ENCODE data around the gene SEC14L6.

GRCh38 chr22:30591588-30592359 is 45.2 kb upstream of the SEC14L6 start, which contains the start of gene PES1:
- TF ChIP-seq, protein P1, sequence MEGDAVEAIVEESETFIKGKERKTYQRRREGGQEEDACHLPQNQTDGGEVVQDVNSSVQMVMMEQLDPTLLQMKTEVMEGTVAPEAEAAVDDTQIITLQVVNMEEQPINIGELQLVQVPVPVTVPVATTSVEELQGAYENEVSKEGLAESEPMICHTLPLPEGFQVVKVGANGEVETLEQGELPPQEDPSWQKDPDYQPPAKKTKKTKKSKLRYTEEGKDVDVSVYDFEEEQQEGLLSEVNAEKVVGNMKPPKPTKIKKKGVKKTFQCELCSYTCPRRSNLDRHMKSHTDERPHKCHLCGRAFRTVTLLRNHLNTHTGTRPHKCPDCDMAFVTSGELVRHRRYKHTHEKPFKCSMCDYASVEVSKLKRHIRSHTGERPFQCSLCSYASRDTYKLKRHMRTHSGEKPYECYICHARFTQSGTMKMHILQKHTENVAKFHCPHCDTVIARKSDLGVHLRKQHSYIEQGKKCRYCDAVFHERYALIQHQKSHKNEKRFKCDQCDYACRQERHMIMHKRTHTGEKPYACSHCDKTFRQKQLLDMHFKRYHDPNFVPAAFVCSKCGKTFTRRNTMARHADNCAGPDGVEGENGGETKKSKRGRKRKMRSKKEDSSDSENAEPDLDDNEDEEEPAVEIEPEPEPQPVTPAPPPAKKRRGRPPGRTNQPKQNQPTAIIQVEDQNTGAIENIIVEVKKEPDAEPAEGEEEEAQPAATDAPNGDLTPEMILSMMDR (IDR thresholded peaks at IDR 0.05): no peak
- TF ChIP-seq POLR2AphosphoS5 (IDR thresholded peaks at IDR 0.05; ENCODE audit: low read depth, low read length) (peak; percentile 57; the same call in 1 of the 2 replicates), TCF7L2 (IDR thresholded peaks at IDR 0.05; ENCODE audit: low read depth, low read length) (no peak), SIN3A (IDR thresholded peaks at IDR 0.05; ENCODE audit: borderline replicate concordance, insufficient read depth, low read depth, low read length) (no peak), REST (IDR thresholded peaks at IDR 0.05; ENCODE audit: insufficient read depth in 1 of 2, low read depth in 2 of 2, low read length in 1 of 2) (no peak)

Measured in Panc1 (cell line).